HG02610 (cell line): ENCODE measurements around the gene FGD4.
"Not testable (repeated sequence)": the region's sequence is repeated elsewhere in the genome, so short reads cannot be mapped to it uniquely, and the experiment has no call there.

Experiments used
- ATAC-seq: cut with Tn5 transposase; IDR thresholded peaks from one replicate; pipeline ENCODE4 v1.9.1; 2021; ENCODE audit warnings: mild to moderate bottlenecking, moderate library complexity; ENCODE audit not compliant: unreplicated experiment

FGD4 gene

DNA sequence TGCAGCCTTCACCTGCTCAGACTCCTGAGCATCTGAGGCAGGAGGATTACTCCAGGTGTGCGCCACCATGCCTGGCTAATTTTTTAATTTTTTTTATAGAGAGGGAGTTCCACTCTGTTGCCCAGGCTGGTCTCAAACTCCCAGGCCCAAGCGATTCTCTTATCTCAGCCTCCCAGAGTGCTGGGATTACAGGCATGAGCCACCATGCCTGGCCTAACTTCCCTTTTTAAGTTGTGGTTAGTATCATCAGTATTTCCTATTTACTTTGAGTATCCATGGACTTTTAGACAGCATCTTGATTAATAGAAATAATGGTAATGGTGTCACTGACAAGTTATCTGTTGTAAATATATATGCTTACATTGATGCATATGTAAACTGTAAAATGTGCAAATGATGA, 116.9 kb downstream of the FGD4 start:
- ATAC-seq: no peak

DNA sequence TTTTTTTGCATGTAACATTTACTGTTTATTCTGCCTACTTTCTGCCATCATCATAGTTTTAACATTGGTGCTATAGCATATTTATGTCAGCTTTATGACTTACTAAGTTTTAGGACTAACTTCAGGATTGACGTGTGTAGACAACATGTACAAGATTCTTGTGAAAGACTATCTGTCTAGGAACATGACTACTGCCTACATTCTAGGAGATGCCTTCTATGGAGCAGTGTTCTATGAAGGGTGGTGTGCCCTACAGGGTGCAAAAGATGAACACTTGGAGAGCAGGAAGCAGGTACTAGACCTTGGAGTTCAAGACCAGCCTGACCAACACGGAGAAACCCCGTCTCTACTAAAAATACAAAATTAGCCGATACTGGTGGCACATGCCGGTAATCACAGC, 118.6 kb downstream of the FGD4 start:
- ATAC-seq: no peak

DNA sequence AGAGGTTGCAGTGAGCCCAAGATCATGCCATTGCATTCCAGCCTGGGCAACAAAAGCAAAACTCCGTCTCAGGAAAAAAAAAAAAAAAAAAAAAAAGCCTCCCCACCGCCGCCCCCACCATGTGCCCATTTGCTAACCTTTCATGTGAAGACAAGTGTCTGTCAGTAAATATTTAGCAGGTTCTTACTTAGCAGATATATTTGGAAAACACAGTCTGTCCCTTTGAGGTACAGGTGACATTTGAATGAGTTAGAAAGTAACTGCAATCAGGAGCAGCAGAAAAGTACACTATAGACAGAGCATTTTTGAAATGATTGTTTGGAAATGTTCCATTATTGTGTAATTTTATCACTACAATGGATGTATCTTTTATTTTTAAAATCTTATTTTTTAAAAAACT, 119.7 kb downstream of the FGD4 start:
- no peak for ATAC-seq

DNA sequence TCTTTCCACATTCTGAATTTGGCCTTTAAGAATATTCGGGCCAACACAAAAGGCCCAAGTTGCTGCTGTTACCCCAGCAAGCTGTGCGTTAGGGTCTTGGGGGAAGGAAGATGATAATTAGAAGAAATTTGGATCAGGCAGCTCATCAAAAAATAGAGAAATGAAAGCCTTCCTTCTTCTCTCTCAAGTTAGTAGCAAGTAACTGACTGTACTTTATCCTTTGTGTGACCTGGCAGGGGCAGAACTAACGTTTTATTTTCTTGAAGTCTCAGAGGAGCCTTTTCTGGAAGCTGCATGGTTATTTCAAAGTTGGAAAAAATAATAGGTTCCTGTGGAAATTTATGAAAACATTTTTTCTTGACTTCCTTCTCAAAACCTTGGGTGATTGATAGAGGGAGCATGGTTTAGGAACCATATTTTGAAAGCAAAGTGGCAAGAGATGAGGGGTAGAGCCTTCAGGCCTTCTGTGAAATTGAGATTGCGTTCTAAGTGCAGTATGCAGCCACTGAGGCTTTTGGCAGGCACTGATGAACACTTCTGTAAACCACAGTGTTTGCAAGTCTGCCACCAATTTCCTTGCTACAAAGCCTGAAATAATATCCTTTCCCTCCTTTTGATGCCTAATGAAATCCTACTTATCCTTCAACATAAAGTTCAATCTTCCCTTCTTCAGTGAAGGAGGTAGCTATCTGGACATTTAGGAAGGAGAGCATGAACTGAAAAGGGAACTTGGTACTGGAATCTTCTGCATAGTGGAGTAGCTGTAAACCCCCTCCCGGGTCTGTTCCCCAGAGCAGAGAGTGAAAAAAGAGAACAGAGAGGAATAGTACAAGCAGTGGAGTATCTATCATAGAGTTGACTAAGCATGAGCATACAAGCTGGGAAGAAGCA, 123.2 kb downstream of the FGD4 start:
- ATAC-seq: peak; percentile 66

DNA sequence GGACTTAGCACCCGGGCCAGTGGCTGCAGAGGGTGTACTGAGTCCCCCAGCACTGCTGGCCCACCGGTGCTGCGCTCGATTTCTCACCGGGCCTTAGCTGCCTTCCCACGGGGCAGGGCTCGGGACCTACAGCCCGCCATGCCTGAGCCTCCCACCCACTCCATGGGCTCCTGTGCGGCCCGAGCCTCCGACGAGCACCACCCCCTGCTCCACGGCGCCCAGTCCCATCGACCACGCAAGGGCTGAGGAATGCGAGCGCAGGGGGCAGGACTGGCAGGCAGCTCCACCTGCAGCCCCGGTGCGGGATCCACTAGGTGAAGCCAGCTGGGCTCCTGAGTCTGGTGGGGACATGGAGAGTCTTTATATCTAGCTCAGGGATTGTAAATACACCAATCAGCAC, 126.4 kb downstream of the FGD4 start:
- ATAC-seq: not testable (repeated sequence)

GRCh38 chr12:32526343-32526742, 127.0 kb downstream of the FGD4 start:
- ATAC-seq: not testable (repeated sequence)

DNA sequence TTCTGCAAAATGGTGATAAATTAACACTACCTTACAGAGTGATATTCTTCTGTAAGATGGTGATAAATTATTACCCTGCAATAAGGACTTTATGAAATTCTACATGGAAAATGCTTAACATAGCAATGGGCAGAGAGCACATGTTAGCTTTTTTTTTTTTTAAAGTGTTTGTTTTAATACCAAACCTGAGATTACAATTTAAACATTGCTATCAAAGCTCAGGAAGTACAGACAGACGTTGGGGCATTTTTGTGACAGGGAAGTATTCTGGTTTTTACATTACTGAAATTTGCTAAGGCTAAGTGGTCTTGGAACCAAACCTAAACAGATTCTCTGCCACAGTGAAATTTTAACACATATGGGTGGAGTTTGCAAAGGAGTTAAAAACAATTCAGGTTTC, 133.1 kb downstream of the FGD4 start:
- no peak for ATAC-seq

GRCh38 chr12:32532951-32533350, 133.6 kb downstream of the FGD4 start:
- no peak for ATAC-seq

GRCh38 chr12:32533506-32533905, 134.1 kb downstream of the FGD4 start:
- ATAC-seq: not testable (repeated sequence)

DNA sequence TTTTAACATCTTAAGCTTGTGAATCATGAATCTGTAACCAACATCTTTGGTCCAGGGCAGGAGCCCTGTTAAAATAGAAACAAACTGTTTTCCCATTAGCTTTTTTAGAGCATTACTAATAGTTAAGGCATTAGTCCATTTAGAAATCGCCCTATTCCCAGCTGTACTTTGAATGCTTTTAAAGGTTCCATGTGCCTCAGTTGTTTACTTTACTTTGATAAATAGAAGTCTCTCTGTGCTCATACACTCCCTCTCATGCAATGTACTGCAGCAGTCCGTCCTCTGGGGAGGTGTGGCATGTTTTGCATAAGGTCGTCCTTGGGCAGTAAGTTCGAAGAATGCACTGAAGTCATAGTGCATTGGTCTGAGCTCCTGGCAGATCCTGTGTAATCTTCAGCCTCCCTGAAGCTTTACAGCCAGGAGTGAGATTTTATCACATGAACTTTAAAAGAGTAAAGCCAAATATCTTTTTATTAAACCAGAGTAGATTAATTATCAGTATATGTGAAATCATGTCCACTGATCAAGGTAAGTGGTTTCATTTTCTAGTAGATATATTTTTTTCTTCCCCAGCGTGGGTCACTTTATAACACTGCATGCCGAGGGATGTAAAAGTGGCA, 134.7 kb downstream of the FGD4 start:
- ATAC-seq: peak; percentile 48

DNA sequence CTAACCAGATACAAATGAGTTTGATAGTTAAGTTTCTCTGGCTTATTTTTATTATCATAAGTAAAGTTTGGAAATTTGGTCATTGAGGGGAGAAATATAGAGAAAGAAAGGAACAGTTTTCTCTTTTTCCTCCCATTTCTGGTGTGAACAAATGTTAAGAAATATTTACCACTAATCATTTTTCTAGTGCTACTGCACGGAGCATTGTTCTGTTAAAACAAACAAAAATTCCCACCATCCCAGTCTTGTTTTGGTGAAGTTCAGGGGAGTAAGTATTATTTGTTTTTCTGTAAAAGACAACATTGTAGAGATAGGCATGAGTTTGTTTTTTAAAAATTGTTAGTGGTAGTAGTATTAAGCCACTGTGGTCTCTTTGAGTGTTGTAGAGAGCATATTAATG, 135.3 kb downstream of the FGD4 start:
- no peak for ATAC-seq

GRCh38 chr12:32535288-32535999, 136.1 kb downstream of the FGD4 start:
- ATAC-seq: no peak

- ATAC-seq: no peak
These were observed 136.6 kb downstream of the FGD4 start for GRCh38 chr12:32536000-32536345.

- no peak for ATAC-seq
These were observed 142.5 kb downstream of the FGD4 start for GRCh38 chr12:32541754-32542374.

DNA sequence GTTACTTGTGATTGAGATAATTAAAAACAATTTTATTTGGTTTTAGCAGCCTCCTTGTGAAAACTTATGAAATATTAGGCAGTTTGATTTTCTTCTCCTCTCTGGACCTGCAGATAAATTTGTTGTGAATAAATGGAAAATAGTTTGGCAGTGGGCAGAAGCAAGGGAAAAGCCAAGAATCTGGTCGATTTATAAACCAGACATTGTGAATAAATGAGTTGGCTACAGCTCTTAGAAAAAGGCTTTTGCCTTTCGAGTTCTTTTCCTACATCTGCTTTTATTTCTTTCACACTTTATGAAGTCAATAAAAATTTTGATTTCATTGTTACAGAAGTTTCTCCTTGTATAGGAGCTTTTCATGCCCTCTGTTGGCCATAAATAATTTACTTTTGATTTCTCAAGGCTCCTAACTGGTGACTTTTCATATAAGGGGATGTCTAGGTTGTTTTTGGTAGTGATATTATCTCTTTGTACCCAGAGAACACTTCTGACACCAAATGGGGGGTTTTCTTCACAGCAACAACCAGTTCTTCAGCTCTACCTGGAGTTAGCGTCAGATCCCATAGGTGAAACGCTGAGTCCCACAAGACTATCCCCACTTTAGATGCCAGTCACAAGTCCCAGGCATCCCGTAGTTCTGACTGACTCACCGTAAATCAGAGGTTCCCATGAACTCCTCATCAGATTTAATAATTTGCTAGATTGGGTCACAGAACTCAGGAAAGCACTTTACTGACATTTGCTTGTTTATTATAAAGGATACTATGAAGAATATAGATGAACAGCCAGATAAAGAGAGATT, 143.3 kb downstream of the FGD4 start:
- no peak for ATAC-seq

- ATAC-seq: no peak
These were observed 145.5 kb downstream of the FGD4 start for GRCh38 chr12:32544893-32545292.

GRCh38 chr12:32545413-32545980, 146.1 kb downstream of the FGD4 start:
- no peak for ATAC-seq

DNA sequence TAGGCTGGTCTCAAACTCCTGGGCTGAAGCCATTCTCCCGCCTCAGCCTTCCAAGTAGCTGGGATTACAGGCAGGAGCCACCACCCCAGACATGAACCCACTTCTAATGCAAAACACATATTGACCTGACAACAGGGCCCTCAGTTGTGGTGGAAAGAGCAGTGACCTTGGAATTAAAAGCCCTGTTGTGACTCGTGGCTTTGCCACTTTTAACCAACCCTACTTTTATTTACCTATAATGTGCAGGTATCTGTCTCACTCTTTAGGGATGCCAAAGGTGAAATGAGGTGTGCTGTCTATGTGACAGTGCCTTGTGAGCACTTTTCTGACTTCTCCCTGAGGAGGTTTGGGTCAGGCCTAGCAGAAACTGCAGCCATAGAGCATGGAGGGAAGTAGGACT, 146.9 kb downstream of the FGD4 start:
- no peak for ATAC-seq

GRCh38 chr12:32548691-32549281, 149.4 kb downstream of the FGD4 start:
- no peak for ATAC-seq

DNA sequence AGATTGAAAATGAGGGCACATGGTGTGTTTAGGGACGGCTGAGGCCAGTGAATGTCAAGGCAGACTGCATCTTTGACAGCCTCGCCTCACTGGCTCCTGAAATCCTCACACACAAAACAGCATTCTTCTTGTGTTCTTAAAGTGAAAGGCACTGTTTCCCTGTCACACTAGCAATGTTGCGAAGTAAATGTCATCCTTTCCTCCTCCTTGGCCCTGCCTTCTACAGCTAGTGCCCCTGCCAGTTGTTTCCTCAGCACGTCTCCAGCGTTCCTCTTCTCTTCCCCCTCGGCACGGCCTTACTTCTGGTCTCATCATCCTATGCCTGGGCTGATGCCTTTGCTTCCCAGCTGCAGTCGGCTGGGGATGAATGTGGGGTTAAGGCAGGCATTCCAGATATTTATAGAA, 150.3 kb downstream of the FGD4 start:
- no peak for ATAC-seq
